Mesothelial cell of epicardium (in vitro differentiated cells): ENCODE data around the gene ALPP. TPM values are rescaled to one million over a fixed set of nuclear protein-coding genes. Genes with fewer than 3 reads are reported as not detected.
A peak's percentile ranks its signal among the peaks of the same experiment; 100 is the strongest.
"Not testable (repeated sequence)": the region's sequence is repeated elsewhere in the genome, so short reads cannot be mapped to it uniquely, and the experiment has no call there.

Experiments used
- DNase-seq, 2 experiments: peaks; one replicate each; pipeline ENCODE4 v3.0.0; 2021; ENCODE audit warnings: low spot score in 2 of 2; ENCODE audit not compliant: unreplicated experiment in 2 of 2
- H3K27ac Mint-ChIP-seq: 2 replicates; pipeline ENCODE4 v1.8.0; 2021; ENCODE audit warnings: mixed read lengths
- H3K27me3 Mint-ChIP-seq: 2 replicates; pipeline ENCODE4 v1.8.0; 2021; ENCODE audit warnings: low read depth, mixed read lengths
- H3K36me3 Mint-ChIP-seq: 2 replicates; pipeline ENCODE4 v1.8.0; 2021; ENCODE audit warnings: mixed read lengths
- H3K4me1 Mint-ChIP-seq: 2 replicates; pipeline ENCODE4 v1.8.0; 2021; ENCODE audit warnings: mixed read lengths
- H3K4me3 Mint-ChIP-seq: 2 replicates; pipeline ENCODE4 v1.8.0; 2021; ENCODE audit warnings: mild to moderate bottlenecking, moderate library complexity, mixed read lengths
- H3K9me3 Mint-ChIP-seq: 2 replicates; pipeline ENCODE4 v1.8.0; 2021; ENCODE audit warnings: mixed read lengths
- total RNA-seq: library from RNA; stranded (reverse); gene quantifications from 3 replicates; pipeline ENCODE4 v1.2.1, GENCODE V29; 2021
- TF ChIP-seq, protein P1 (sequence below): fragments of 200-600 bp; sonication (generic); IDR thresholded peaks from one replicate; pipeline ENCODE4 v1.5.0; 2021; ENCODE audit warnings: antibody characterized with exemption; ENCODE audit not compliant: unreplicated experiment

Gene ALPP
- total RNA-seq, 1 donor from 2014 or later = not detected

- no peak overlapping the region for H3K27ac Mint-ChIP-seq
- H3K27me3 Mint-ChIP-seq = peaks cover 53% of the 10 kb centered on the region
- no peak for DNase-seq
- H3K36me3 Mint-ChIP-seq = no peaks in the 10 kb centered on the region
- TF ChIP-seq, protein P1, sequence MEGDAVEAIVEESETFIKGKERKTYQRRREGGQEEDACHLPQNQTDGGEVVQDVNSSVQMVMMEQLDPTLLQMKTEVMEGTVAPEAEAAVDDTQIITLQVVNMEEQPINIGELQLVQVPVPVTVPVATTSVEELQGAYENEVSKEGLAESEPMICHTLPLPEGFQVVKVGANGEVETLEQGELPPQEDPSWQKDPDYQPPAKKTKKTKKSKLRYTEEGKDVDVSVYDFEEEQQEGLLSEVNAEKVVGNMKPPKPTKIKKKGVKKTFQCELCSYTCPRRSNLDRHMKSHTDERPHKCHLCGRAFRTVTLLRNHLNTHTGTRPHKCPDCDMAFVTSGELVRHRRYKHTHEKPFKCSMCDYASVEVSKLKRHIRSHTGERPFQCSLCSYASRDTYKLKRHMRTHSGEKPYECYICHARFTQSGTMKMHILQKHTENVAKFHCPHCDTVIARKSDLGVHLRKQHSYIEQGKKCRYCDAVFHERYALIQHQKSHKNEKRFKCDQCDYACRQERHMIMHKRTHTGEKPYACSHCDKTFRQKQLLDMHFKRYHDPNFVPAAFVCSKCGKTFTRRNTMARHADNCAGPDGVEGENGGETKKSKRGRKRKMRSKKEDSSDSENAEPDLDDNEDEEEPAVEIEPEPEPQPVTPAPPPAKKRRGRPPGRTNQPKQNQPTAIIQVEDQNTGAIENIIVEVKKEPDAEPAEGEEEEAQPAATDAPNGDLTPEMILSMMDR = no peak
- peaks cover 22% of the 10 kb centered on the region for H3K4me1 Mint-ChIP-seq
- H3K9me3 Mint-ChIP-seq = no peaks in the 10 kb centered on the region
- H3K4me3 Mint-ChIP-seq = no peak overlapping the region
Observed at GRCh38 chr2:232384466-232384865, 5.9 kb downstream of the ALPP start.

GRCh38 chr2:232385058-232385457, 6.5 kb downstream of the ALPP start:
- H3K9me3 Mint-ChIP-seq, H3K36me3 Mint-ChIP-seq, DNase-seq, H3K4me3 Mint-ChIP-seq: not testable (repeated sequence)
- Mint-ChIP-seq H3K27ac (peak overlapping the region; percentile 92), H3K27me3 (peaks cover 58% of the 10 kb centered on the region), H3K4me1 (peaks cover 22% of the 10 kb centered on the region)

GRCh38 chr2:232385660-232386489, 7.3 kb downstream of the ALPP start:
- Mint-ChIP-seq H3K27ac (peak overlapping the region; percentile 92), H3K9me3 (no peaks in the 10 kb centered on the region), H3K4me3 (peak overlapping the region; percentile 65), H3K36me3 (no peaks in the 10 kb centered on the region), H3K4me1 (peaks cover 22% of the 10 kb centered on the region), H3K27me3 (peaks cover 66% of the 10 kb centered on the region)
- DNase-seq = no peak
- TF ChIP-seq, protein P1 = no peak

- TF ChIP-seq, protein P1 = no peak
- Mint-ChIP-seq H3K27ac (peak overlapping the region; percentile 92), H3K9me3 (no peaks in the 10 kb centered on the region), H3K36me3 (no peaks in the 10 kb centered on the region), H3K27me3 (peaks cover 68% of the 10 kb centered on the region), H3K4me3 (peak overlapping the region; percentile 65), H3K4me1 (peaks cover 22% of the 10 kb centered on the region)
- DNase-seq = no peak
Observed at GRCh38 chr2:232386490-232386739, 7.9 kb downstream of the ALPP start.

DNA sequence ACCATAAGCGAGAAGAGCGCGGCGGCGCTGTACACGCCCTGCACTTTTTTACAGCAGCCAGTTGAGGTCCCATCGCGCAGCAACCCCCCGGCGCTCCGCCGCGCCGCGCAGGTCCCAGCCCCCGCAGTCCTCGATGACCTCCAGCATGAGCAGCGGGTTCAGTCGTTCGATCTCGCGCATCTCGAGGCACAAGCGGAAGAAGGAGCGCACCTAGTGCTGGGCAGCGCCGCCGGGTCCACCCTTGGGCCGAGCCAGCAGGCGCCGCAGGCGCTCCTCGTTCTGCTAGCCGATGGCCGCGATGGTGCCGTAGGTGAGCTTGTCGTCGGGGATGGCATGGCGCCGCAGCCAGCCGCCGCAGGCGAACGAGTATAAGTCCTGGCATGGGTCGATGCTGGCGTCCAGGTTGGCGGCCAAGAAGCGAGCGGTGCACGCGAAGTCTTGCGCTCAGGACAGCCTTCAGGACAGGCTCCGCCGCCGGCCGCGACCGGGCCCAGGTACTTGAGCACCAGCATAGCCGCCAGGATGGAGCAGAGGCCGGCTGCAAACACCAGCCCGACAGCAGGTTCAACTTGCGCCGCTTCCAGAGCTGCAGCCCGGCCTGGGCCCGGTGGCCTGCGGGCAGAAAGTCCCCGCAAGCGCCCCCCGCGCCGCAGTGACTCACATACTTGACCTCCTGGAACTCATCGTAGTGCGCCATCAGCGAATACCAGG, 8.3 kb downstream of the ALPP start:
- Mint-ChIP-seq H3K4me3 (peak overlapping the region; percentile 65), H3K36me3 (no peaks in the 10 kb centered on the region), H3K4me1 (peaks cover 22% of the 10 kb centered on the region), H3K27ac (peak overlapping the region; percentile 92), H3K27me3 (peaks cover 68% of the 10 kb centered on the region), H3K9me3 (no peaks in the 10 kb centered on the region)
- TF ChIP-seq, protein P1 = no peak
- peak in 1 of 2 experiments; percentile 63 for DNase-seq

- peaks cover 68% of the 10 kb centered on the region for H3K27me3 Mint-ChIP-seq
- DNase-seq = no peak
- H3K4me1 Mint-ChIP-seq = peaks cover 22% of the 10 kb centered on the region
- H3K4me3 Mint-ChIP-seq = peak overlapping the region; percentile 65
- TF ChIP-seq, protein P1 = no peak
- H3K36me3 Mint-ChIP-seq = no peaks in the 10 kb centered on the region
- no peak overlapping the region for H3K27ac Mint-ChIP-seq
- no peaks in the 10 kb centered on the region for H3K9me3 Mint-ChIP-seq
Observed at GRCh38 chr2:232387451-232388171, 9.1 kb downstream of the ALPP start.
